A673 (cell line): ENCODE results near the gene GSE1. TPM values are rescaled to one million over a fixed set of nuclear protein-coding genes. Genes with fewer than 3 reads are reported as not detected.

Source experiments
- BruUV-seq: library from RNA; stranded (reverse); fragments of 400-500 nt; replicated peaks from 2 replicates; lab custom pipeline; 2021; lab: Mats Ljungman, UMichigan
- CTCF ChIA-PET: fragments of 300-600 bp; sonication (Branson Sonifier 250); formaldehyde crosslinking; loops from one replicate; lab custom pipeline; 2022; ENCODE audit warnings: antibody characterized with exemption; lab: Charles Lee
- POLR2A ChIA-PET: fragments of 300-600 bp; sonication (Branson Sonifier 250); formaldehyde crosslinking; loops from one replicate; lab custom pipeline; 2022; ENCODE audit warnings: antibody characterized with exemption; ENCODE audit not compliant: low non-redundant PET; lab: Charles Lee
- DNase-seq: peaks from one replicate; pipeline ENCODE4 v3.0.0-alpha.2; 2015; ENCODE audit warnings: low spot score
- H3K27ac ChIP-seq: fragments of 200-600 bp; sonication (generic); 2 replicates; pipeline ENCODE4 v1.5.1; 2016; ENCODE audit warnings: mixed run types, low read depth, mild to moderate bottlenecking, mixed read lengths, antibody characterized with exemption, low read length; ENCODE audit not compliant: poor library complexity, severe bottlenecking
- H3K27me3 ChIP-seq: fragments of 200-600 bp; sonication (generic); replicated peaks from 2 replicates; pipeline ENCODE4 v1.6.1; 2017; ENCODE audit warnings: mixed run types, low read depth, mild to moderate bottlenecking, mixed read lengths, antibody characterized with exemption, low read length; ENCODE audit not compliant: insufficient read depth, poor library complexity
- H3K36me3 ChIP-seq: fragments of 200-600 bp; sonication (generic); 2 replicates; pipeline ENCODE4 v1.6.1; 2016; ENCODE audit warnings: mixed run types, mild to moderate bottlenecking, mixed read lengths, antibody characterized with exemption, low read length; ENCODE audit not compliant: insufficient read depth, poor library complexity, severe bottlenecking
- H3K4me1 ChIP-seq: fragments of 200-600 bp; sonication (generic); 2 replicates; pipeline ENCODE4 v1.6.1; 2017; ENCODE audit warnings: mixed run types, mild to moderate bottlenecking, mixed read lengths, antibody characterized with exemption, low read length; ENCODE audit not compliant: insufficient read depth, poor library complexity, severe bottlenecking
- H3K4me3 ChIP-seq: fragments of 200-600 bp; sonication (generic); 2 replicates; pipeline ENCODE4 v1.5.1; 2016; ENCODE audit warnings: low read depth, mixed run types, mild to moderate bottlenecking, mixed read lengths, low read length; ENCODE audit not compliant: poor library complexity, severe bottlenecking
- H3K9me3 ChIP-seq: fragments of 200-600 bp; sonication (generic); 2 replicates; pipeline ENCODE4 v1.6.1; 2016; ENCODE audit warnings: mixed run types, low read depth, mild to moderate bottlenecking, mixed read lengths, antibody characterized with exemption, low read length; ENCODE audit not compliant: poor library complexity, severe bottlenecking
- CTCF ChIP-seq: fragments of 300-800, 200-600 bp; sonication (generic); conservative IDR thresholded peaks from 2 replicates; pipeline ENCODE4 v1.5.1; 2017; ENCODE audit warnings: low read depth, mild to moderate bottlenecking, antibody characterized with exemption, low read length, moderate library complexity, mixed read lengths
- EZH2 ChIP-seq: fragments of 200-600 bp; sonication (generic); IDR thresholded peaks from 2 replicates; pipeline ENCODE4 v1.6.1; 2017; ENCODE audit warnings: borderline replicate concordance, low read depth, mild to moderate bottlenecking, mixed read lengths, antibody characterized with exemption, low read length; ENCODE audit not compliant: poor library complexity, severe bottlenecking
- intact Hi-C: fragments of 100-400 bp; cut with micrococcal nuclease; formaldehyde crosslinking; loops from one replicate; pipeline ENCODE4 v1.10.0; 2022; ENCODE audit not compliant: unreplicated experiment
- total RNA-seq: library from RNA; stranded (reverse); gene quantifications from 2 replicates; pipeline ENCODE4 v1.2.3, GENCODE V29; 2021

The GSE1 gene
- total RNA-seq, 1 experiment from 2014 or later = 64.2 TPM

GRCh38 chr16:85600530-85601271 is 12.4 kb upstream of the GSE1 start:
- no TSS peak for BruUV-seq
- peak overlapping the region; percentile 13 for H3K27ac ChIP-seq
- H3K27me3 ChIP-seq = no peaks in the 10 kb centered on the region
- intact Hi-C loops = no loop called here
- ChIA-PET POLR2A (no interaction called here), CTCF (no interaction called here)
- no peak overlapping the region for H3K4me3 ChIP-seq
- peaks cover 19% of the 10 kb centered on the region for H3K4me1 ChIP-seq
- H3K9me3 ChIP-seq = no peaks in the 10 kb centered on the region
- no peak for DNase-seq
- TF ChIP-seq CTCF = no peak
- TF ChIP-seq EZH2 = no peak
- H3K36me3 ChIP-seq = no peaks in the 10 kb centered on the region

GRCh38 chr16:85601272-85601639 is 11.9 kb upstream of the GSE1 start:
- H3K4me3 ChIP-seq = no peak overlapping the region
- peaks cover 22% of the 10 kb centered on the region for H3K4me1 ChIP-seq
- no peaks in the 10 kb centered on the region for H3K27me3 ChIP-seq
- peak overlapping the region; percentile 13 for H3K27ac ChIP-seq
- DNase-seq = no peak
- no TSS peak for BruUV-seq
- ChIA-PET CTCF (no interaction called here), POLR2A (no interaction called here)
- H3K36me3 ChIP-seq = no peaks in the 10 kb centered on the region
- intact Hi-C loops = no loop called here
- TF ChIP-seq CTCF (no peak), EZH2 (no peak)
- H3K9me3 ChIP-seq = no peaks in the 10 kb centered on the region

GRCh38 chr16:85601730-85602401 is 11.3 kb upstream of the GSE1 start:
- intact Hi-C loops = no loop called here
- H3K27me3 ChIP-seq = no peaks in the 10 kb centered on the region
- no TSS peak for BruUV-seq
- CTCF ChIA-PET = no interaction called here
- H3K4me3 ChIP-seq = no peak overlapping the region
- H3K4me1 ChIP-seq = peaks cover 28% of the 10 kb centered on the region
- no peak overlapping the region for H3K27ac ChIP-seq
- H3K9me3 ChIP-seq = no peaks in the 10 kb centered on the region
- TF ChIP-seq EZH2 (no peak), CTCF (no peak)
- no peaks in the 10 kb centered on the region for H3K36me3 ChIP-seq
- DNase-seq = no peak
- POLR2A ChIA-PET = no interaction called here
